ENCODE measurements around the gene NRIP2.

The NRIP2 gene

DNA sequence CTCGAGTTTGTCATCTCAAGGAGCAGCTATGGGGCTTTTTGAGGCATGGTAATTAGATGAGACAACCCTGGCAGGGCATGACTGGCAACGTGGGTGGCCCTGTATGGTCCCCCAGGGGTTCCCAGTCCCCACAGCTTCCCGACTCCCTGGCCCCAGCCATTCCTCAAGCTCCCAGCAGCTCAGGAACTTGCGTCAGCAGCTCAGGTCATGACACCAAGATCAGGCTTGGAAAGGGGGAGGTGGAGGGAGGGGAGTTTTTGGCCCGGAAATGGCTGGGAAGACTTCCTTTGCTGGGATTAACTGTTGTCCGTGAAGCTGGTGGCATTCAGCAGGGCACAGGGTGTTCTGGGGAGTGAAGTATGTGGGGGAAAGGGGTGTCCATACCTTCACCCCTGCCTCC lies 10.4 kb upstream of the NRIP2 start:
- TF ChIP-seq CTCF (IDR thresholded peaks at IDR 0.05; ENCODE audit: control insufficient read depth, insufficient read depth, low read depth, low read length, missing control alignments) = no peak
- DNase-seq (ENCODE audit: low read depth) = no peak
- no peak overlapping the region for H3K4me3 ChIP-seq (ENCODE audit: control insufficient read depth, low read depth, low read length)

GRCh38 chr12:2844786-2845185 lies 10.0 kb upstream of the NRIP2 start:
- H3K4me3 ChIP-seq (ENCODE audit: control insufficient read depth, low read depth, low read length) = no peak overlapping the region
- DNase-seq (ENCODE audit: low read depth) = no peak
- TF ChIP-seq CTCF (IDR thresholded peaks at IDR 0.05; ENCODE audit: control insufficient read depth, insufficient read depth, low read depth, low read length, missing control alignments) = no peak

DNA sequence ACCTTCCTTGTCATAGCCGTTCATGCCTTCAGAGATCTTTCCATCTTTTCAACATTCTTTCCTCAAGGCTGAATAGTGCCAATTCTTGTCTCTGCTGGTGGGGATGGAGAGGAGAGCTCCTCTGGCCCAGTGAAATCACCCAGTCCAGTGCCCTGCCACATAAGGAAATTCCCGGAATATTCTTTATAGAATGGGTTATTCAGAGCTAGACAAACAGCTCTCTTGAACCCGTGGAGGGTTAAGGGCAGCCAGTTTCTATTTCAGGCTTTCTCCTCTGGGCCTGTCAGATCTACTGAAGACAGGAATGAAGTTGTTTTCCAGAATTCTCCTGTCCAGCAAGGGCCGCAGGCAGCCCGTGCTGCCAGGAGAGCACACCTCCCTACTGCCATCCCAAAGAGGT lies 8.1 kb upstream of the NRIP2 start:
- no peak overlapping the region for H3K4me3 ChIP-seq (ENCODE audit: control insufficient read depth, low read depth, low read length)
- no peak for DNase-seq (ENCODE audit: low read depth)
- TF ChIP-seq CTCF (IDR thresholded peaks at IDR 0.05; ENCODE audit: control insufficient read depth, insufficient read depth, low read depth, low read length, missing control alignments) = no peak

DNA sequence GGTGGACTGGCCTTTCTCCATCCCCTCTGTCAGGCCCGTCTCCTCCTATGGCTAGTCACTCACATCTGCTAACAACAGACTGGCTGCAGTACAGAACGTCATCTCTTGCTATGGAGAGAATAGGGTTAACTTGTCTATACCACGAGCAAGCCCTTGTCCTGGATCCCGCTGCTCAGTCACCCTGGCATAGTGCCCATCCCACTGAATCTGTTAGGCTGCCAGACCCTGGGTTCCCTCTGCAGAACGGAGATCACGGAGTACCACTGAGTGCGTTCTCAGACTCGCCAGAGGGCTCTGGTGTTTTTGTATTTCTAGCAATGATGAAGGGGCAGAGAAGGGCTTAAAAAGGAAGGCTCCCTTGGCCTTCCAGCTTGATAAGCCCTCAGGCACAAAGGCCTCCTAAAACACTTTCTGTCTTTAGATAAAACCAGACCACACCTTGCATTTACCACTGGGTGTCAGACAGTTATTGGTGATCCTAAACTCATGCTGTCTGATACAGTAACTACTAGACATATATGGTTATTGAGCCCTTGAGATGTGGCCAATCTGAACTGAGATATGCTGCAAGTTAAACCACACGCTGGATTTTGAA lies 6.3 kb upstream of the NRIP2 start:
- no peak for DNase-seq (ENCODE audit: low read depth)
- TF ChIP-seq CTCF (IDR thresholded peaks at IDR 0.05; ENCODE audit: control insufficient read depth, insufficient read depth, low read depth, low read length, missing control alignments) = no peak

GRCh38 chr12:2836574-2836973 lies 1.7 kb upstream of the NRIP2 start:
- no peak for TF ChIP-seq CTCF (IDR thresholded peaks at IDR 0.05; ENCODE audit: control insufficient read depth, insufficient read depth, low read depth, low read length, missing control alignments)
- DNase-seq (ENCODE audit: low read depth) = no peak
- H3K4me3 ChIP-seq (ENCODE audit: control insufficient read depth, low read depth, low read length) = no peak overlapping the region

More for the DNA sequence above, 6.3 kb upstream of the NRIP2 start:
- no peak overlapping the region for H3K4me3 ChIP-seq (ENCODE audit: control insufficient read depth, low read depth, low read length)

- TF ChIP-seq CTCF (IDR thresholded peaks at IDR 0.05; ENCODE audit: control insufficient read depth, insufficient read depth, low read depth, low read length, missing control alignments) = no peak
- no peak overlapping the region for H3K4me3 ChIP-seq (ENCODE audit: control insufficient read depth, low read depth, low read length)
- no peak for DNase-seq (ENCODE audit: low read depth)
Observed at GRCh38 chr12:2835691-2836403, 1.0 kb upstream of the NRIP2 start.
